Ascending aorta (tissue), 2 donors: ENCODE data around the gene PCDH9. TPM values are rescaled to one million over a fixed set of nuclear protein-coding genes. Genes with fewer than 3 reads are reported as not detected.

Experiments used
- DNase-seq, 2 donors: peaks; one replicate each; pipeline ENCODE4 v3.0.0-alpha.2; 2019; ENCODE audit warnings: low spot score in 2 of 2
- H3K27ac ChIP-seq, 2 donors: fragments of 200-600 bp; sonication (generic); one replicate each; pipeline ENCODE4 v1.5.1; 2016 to 2017; ENCODE audit warnings: mild to moderate bottlenecking in 1 of 2
- H3K27me3 ChIP-seq: fragments of 200-600 bp; sonication (generic); one replicate; pipeline ENCODE4 v1.5.1; 2017
- H3K36me3 ChIP-seq, 2 donors: fragments of 200-600 bp; sonication (generic); one replicate each; pipeline ENCODE4 v1.5.1; 2016
- H3K4me1 ChIP-seq, 2 donors: fragments of 200-600 bp; sonication (generic); one replicate each; pipeline ENCODE4 v1.5.1; 2016 to 2017; ENCODE audit warnings: mild to moderate bottlenecking in 1 of 2
- H3K4me3 ChIP-seq, 2 donors: fragments of 200-600 bp; sonication (generic); one replicate each; pipeline ENCODE4 v1.5.1; 2016 to 2017; ENCODE audit warnings: mild to moderate bottlenecking in 1 of 2
- H3K9me3 ChIP-seq, 2 donors: fragments of 200-600 bp; sonication (generic); one replicate each; pipeline ENCODE4 v1.5.1; 2016
- CTCF ChIP-seq, 3 experiments: fragments of 200-600 bp in 2 of 3; fragments of 450-650 bp in 1 of 3; sonication (generic) in 2 of 3; IDR thresholded peaks; one replicate each; pipeline ENCODE4 v1.5.1; 2016 to 2019; ENCODE audit warnings: antibody characterized with exemption in 3 of 3, mild to moderate bottlenecking in 1 of 3, moderate library complexity in 1 of 3
- intact Hi-C: fragments of 100-400 bp; cut with DNase I; formaldehyde crosslinking; loops from one replicate; pipeline ENCODE4 v1.15.1; 2023
- total RNA-seq: library from RNA; depleted of rRNA; stranded (reverse); fragments of >200 nt; gene quantifications from one replicate; pipeline ENCODE4 v1.1.0, GENCODE V29; 2016

The PCDH9 gene
- total RNA-seq, 1 donor from 2014 or later, result 3.6 TPM

- Histone ChIP-seq H3K4me1 (no peaks in the 10 kb centered on the region), H3K36me3 (no peaks in the 10 kb centered on the region), H3K27me3 (no peaks in the 10 kb centered on the region), H3K4me3 (no peak overlapping the region), H3K9me3 (no peaks in the 10 kb centered on the region), H3K27ac (no peak overlapping the region)
- intact Hi-C loops, result no loop called here
- no peak for TF ChIP-seq CTCF (IDR thresholded peaks at IDR 0.05)
- DNase-seq, result no peak
Observed at GRCh38 chr13:67033170-67033569, 197.0 kb downstream of the PCDH9 start.

GRCh38 chr13:67023130-67023876, 206.8 kb downstream of the PCDH9 start:
- no peak for DNase-seq
- Histone ChIP-seq H3K4me3 (no peak overlapping the region), H3K27me3 (no peaks in the 10 kb centered on the region), H3K27ac (no peak overlapping the region), H3K36me3 (no peaks in the 10 kb centered on the region), H3K9me3 (no peaks in the 10 kb centered on the region), H3K4me1 (no peaks in the 10 kb centered on the region)
- no peak for TF ChIP-seq CTCF (IDR thresholded peaks at IDR 0.05)
- intact Hi-C loops, result no loop called here

GRCh38 chr13:67018775-67019174, 211.4 kb downstream of the PCDH9 start:
- Histone ChIP-seq H3K4me1 (no peaks in the 10 kb centered on the region), H3K4me3 (no peak overlapping the region), H3K27ac (no peak overlapping the region), H3K9me3 (no peaks in the 10 kb centered on the region), H3K36me3 (no peaks in the 10 kb centered on the region), H3K27me3 (no peaks in the 10 kb centered on the region)
- intact Hi-C loops, result no loop called here
- no peak for TF ChIP-seq CTCF (IDR thresholded peaks at IDR 0.05)
- DNase-seq, result no peak

- TF ChIP-seq CTCF (IDR thresholded peaks at IDR 0.05), result no peak
- Histone ChIP-seq H3K27ac (no peak overlapping the region), H3K36me3 (no peaks in the 10 kb centered on the region), H3K27me3 (no peaks in the 10 kb centered on the region), H3K4me1 (no peaks in the 10 kb centered on the region), H3K9me3 (no peaks in the 10 kb centered on the region), H3K4me3 (no peak overlapping the region)
- no peak for DNase-seq
- intact Hi-C loops, result no loop called here
Observed at GRCh38 chr13:67017276-67017675, 212.9 kb downstream of the PCDH9 start.

GRCh38 chr13:67015976-67016600, 214.0 kb downstream of the PCDH9 start:
- Histone ChIP-seq H3K36me3 (no peaks in the 10 kb centered on the region), H3K27me3 (no peaks in the 10 kb centered on the region), H3K4me3 (no peak overlapping the region), H3K9me3 (no peaks in the 10 kb centered on the region), H3K27ac (no peak overlapping the region), H3K4me1 (no peaks in the 10 kb centered on the region)
- DNase-seq, result no peak
- TF ChIP-seq CTCF (IDR thresholded peaks at IDR 0.05), result no peak
- intact Hi-C loops, result no loop called here
